Hepatocyte (in vitro differentiated cells): ENCODE measurements around the gene NTSR1. TPM values are rescaled to one million over a fixed set of nuclear protein-coding genes. Genes with fewer than 3 reads are reported as not detected.
A peak's percentile ranks its signal among the peaks of the same experiment; 100 is the strongest.

Experiments
- DNase-seq: peaks from one replicate; pipeline ENCODE4 v3.0.0-alpha.2; 2016; ENCODE audit warnings: low spot score
- H2AFZ ChIP-seq: fragments of 200-600 bp; sonication (generic); 2 replicates; pipeline ENCODE4 v1.6.0; 2016; ENCODE audit warnings: antibody characterized with exemption, mild to moderate bottlenecking
- H3K27ac ChIP-seq: fragments of 200-600 bp; sonication (generic); 2 replicates; pipeline ENCODE4 v1.5.1; 2016; ENCODE audit warnings: mild to moderate bottlenecking
- H3K27me3 ChIP-seq: fragments of 200-600 bp; sonication (generic); 2 replicates; pipeline ENCODE4 v1.6.1; 2016
- H3K36me3 ChIP-seq: fragments of 200-600 bp; sonication (generic); replicated peaks from 2 replicates; pipeline ENCODE4 v1.5.1; 2016; ENCODE audit warnings: low read depth; ENCODE audit not compliant: insufficient read depth
- H3K4me1 ChIP-seq: fragments of 200-600 bp; sonication (generic); 2 replicates; pipeline ENCODE4 v1.5.1; 2016; ENCODE audit warnings: mild to moderate bottlenecking, moderate library complexity; ENCODE audit not compliant: insufficient read depth
- H3K4me2 ChIP-seq: fragments of 200-600 bp; sonication (generic); 2 replicates; pipeline ENCODE4 v1.6.0; 2016
- H3K4me3 ChIP-seq: fragments of 200-600 bp; sonication (generic); 2 replicates; pipeline ENCODE4 v1.5.1; 2016; ENCODE audit warnings: mild to moderate bottlenecking
- H3K79me2 ChIP-seq: fragments of 200-600 bp; sonication (generic); 2 replicates; pipeline ENCODE4 v1.6.0; 2017; ENCODE audit warnings: mild to moderate bottlenecking
- H3K9me2 ChIP-seq: fragments of 200-600 bp; sonication (generic); replicated peaks from 2 replicates; pipeline ENCODE4 v1.6.0; 2017; ENCODE audit warnings: mild to moderate bottlenecking; ENCODE audit not compliant: insufficient read depth
- H3K9me3 ChIP-seq: fragments of 200-600 bp; sonication (generic); 2 replicates; pipeline ENCODE4 v1.5.1; 2016; ENCODE audit warnings: low read depth, mild to moderate bottlenecking
- H4K20me1 ChIP-seq: fragments of 200-600 bp; sonication (generic); 2 replicates; pipeline ENCODE4 v1.6.0; 2016; ENCODE audit warnings: mild to moderate bottlenecking; ENCODE audit not compliant: insufficient read depth, poor library complexity, severe bottlenecking
- CTCF ChIP-seq: fragments of 200-600 bp; sonication (generic); IDR thresholded peaks from 2 replicates; pipeline ENCODE4 v1.5.1; 2016; ENCODE audit warnings: antibody characterized with exemption, mild to moderate bottlenecking; ENCODE audit not compliant: poor library complexity
- EZH2 ChIP-seq: fragments of 200-600 bp; sonication (generic); IDR thresholded peaks from 2 replicates; pipeline ENCODE4 v1.6.1; 2016; ENCODE audit warnings: antibody characterized with exemption, mild to moderate bottlenecking, borderline replicate concordance
- EZH2phosphoT487 ChIP-seq: fragments of 200-600 bp; sonication (generic); IDR thresholded peaks from one replicate; pipeline ENCODE4 v1.6.1; 2018; ENCODE audit warnings: antibody characterized with exemption, mild to moderate bottlenecking, low read depth, moderate library complexity; ENCODE audit not compliant: unreplicated experiment, severe bottlenecking
- WGBS: methylation state at CpG from one replicate; pipeline ENCODE4 v1.1.6; 2016; ENCODE audit warnings: low lambda C conversion rate; ENCODE audit errors: missing lambda C conversion rate; 5-methylcytosine and 5-hydroxymethylcytosine counted together
- polyA plus RNA-seq: library from polyadenylated mRNA; unstranded; fragments of >200 nt; fragmentation: Nextera tagmentation; extraction: Ambion mirVana; gene quantifications from 2 replicates; pipeline ENCODE4 v1.2.1, GENCODE V29; 2016
- total RNA-seq: library from RNA; depleted of rRNA; stranded (reverse); fragments of >200 nt; gene quantifications from 2 replicates; pipeline ENCODE4 v1.2.3, GENCODE V29; 2014

NTSR1 gene
- total RNA-seq (0.08 and 0.37 TPM in 2 replicates), polyA plus RNA-seq (0.09 TPM in 1 of 2 replicates, not detected in the other)

GRCh38 chr20:62708591-62709536, at the start of gene NTSR1:
NTSR1 (plus strand) TSS chr20:62708836; CDS start chr20:62709208, 372 bp downstream.
- H3K9me3 ChIP-seq = no peaks in the 10 kb centered on the region
- H3K27ac ChIP-seq = no peak within 1 kb of the TSS
- no peaks in the 10 kb centered on the region for H4K20me1 ChIP-seq
- no peak within 1 kb of the TSS for H3K4me3 ChIP-seq
- H3K36me3 ChIP-seq = no peaks in the 10 kb centered on the region
- peak within 1 kb of the TSS; percentile 66 for H3K4me2 ChIP-seq
- no peaks in the 10 kb centered on the region for H3K79me2 ChIP-seq
- WGBS = 19% methylated on average over 78 of the region's 124 CpGs
- DNase-seq = no peak
- TF ChIP-seq CTCF (no peak), EZH2 (peak; percentile 75)
- H3K27me3 ChIP-seq = peaks cover 43% of the 10 kb centered on the region
- no peaks in the 10 kb centered on the region for H3K4me1 ChIP-seq
- no peak within 1 kb of the TSS for H2AFZ ChIP-seq
- no peaks in the 10 kb centered on the region for H3K9me2 ChIP-seq

GRCh38 chr20:62659488-62660239, 49.0 kb upstream of the NTSR1 start:
- no peak for TF ChIP-seq CTCF
- no peak for TF ChIP-seq EZH2phosphoT487
- no peak for TF ChIP-seq EZH2
- no peaks in the 10 kb centered on the region for H4K20me1 ChIP-seq
- H3K4me2 ChIP-seq = no peak overlapping the region
- H3K9me3 ChIP-seq = no peaks in the 10 kb centered on the region
- no peaks in the 10 kb centered on the region for H3K36me3 ChIP-seq
- DNase-seq = no peak
- H3K4me1 ChIP-seq = peaks cover 10% of the 10 kb centered on the region
- no peak overlapping the region for H2AFZ ChIP-seq
- H3K79me2 ChIP-seq = no peaks in the 10 kb centered on the region
- WGBS = 93% methylated on average over 29 of the region's 29 CpGs
- H3K4me3 ChIP-seq = no peak overlapping the region
- no peaks in the 10 kb centered on the region for H3K9me2 ChIP-seq
- H3K27ac ChIP-seq = no peak overlapping the region
- no peaks in the 10 kb centered on the region for H3K27me3 ChIP-seq

GRCh38 chr20:62660240-62660615, 48.4 kb upstream of the NTSR1 start:
- Histone ChIP-seq H2AFZ (no peak overlapping the region), H3K9me2 (no peaks in the 10 kb centered on the region), H3K4me2 (no peak overlapping the region), H3K4me3 (no peak overlapping the region), H3K79me2 (no peaks in the 10 kb centered on the region), H3K27ac (no peak overlapping the region), H3K9me3 (no peaks in the 10 kb centered on the region), H3K4me1 (peaks cover 10% of the 10 kb centered on the region), H4K20me1 (no peaks in the 10 kb centered on the region), H3K27me3 (no peaks in the 10 kb centered on the region), H3K36me3 (no peaks in the 10 kb centered on the region)
- no peak for DNase-seq
- 96% methylated on average over 15 of the region's 15 CpGs for whole genome bisulfite sequencing
- TF ChIP-seq EZH2phosphoT487 (no peak), CTCF (no peak), EZH2 (no peak)
